A549 (cell line): Measurements from ENCODE around the gene F2. TPM values are rescaled to one million over a fixed set of nuclear protein-coding genes. Genes with fewer than 3 reads are reported as not detected.

Experiments
- ATAC-seq, 2 experiments: fragments of 200-7000 bp in 1 of 2; fragments of >200 bp in 1 of 2; cut with Nextera tagmentation in 1 of 2; cut with Tn5 transposase in 1 of 2; 3 replicates each; pipeline versions ENCODE4 v1.8.0 to v1.9.1; 2018 to 2020; ENCODE audit warnings: mild to moderate bottlenecking in 1 of 2, moderate library complexity in 1 of 2
- CTCF ChIA-PET: fragments of 300-600 bp; sonication (Branson Sonifier 250); formaldehyde crosslinking; extraction: SDS; loops from one replicate; lab custom pipeline; 2021; ENCODE audit warnings: antibody characterized with exemption, inconsistent platforms; lab: Yijun Ruan, JAX
- POLR2A ChIA-PET: fragments of 350-600 bp; formaldehyde crosslinking; extraction: SDS; loops from one replicate; lab custom pipeline; 2021; ENCODE audit warnings: antibody characterized with exemption, inconsistent platforms; lab: Yijun Ruan, JAX
- DNase-seq, 2 experiments: peaks; one replicate each; pipeline versions ENCODE4 v3.0.0 to v3.0.0-alpha.2; 2011 to 2016; ENCODE audit warnings: low read depth in 1 of 2, low spot score in 1 of 2
- FAIRE-seq: peaks from 2 replicates; lab custom pipeline; 2011; peaks lifted over from hg19 to GRCh38; lab: Jason Lieb, UNC
- H3K27ac ChIP-seq, 2 experiments: fragments of >200 bp; sonication (Bioruptor Twin); formaldehyde crosslinking; 3 replicates each; pipeline ENCODE4 v1.5.1; 2016 to 2017
- H3K4me1 ChIP-seq: fragments of >200 bp; sonication (Bioruptor Twin); formaldehyde crosslinking; 3 replicates; pipeline ENCODE4 v1.6.1; 2016
- H3K4me2 ChIP-seq: fragments of >200 bp; sonication (Bioruptor Twin); formaldehyde crosslinking; 3 replicates; pipeline ENCODE4 v1.6.1; 2016
- H3K4me3 ChIP-seq: fragments of >200 bp; sonication (Bioruptor Twin); formaldehyde crosslinking; 3 replicates; pipeline ENCODE4 v1.5.1; 2016
- H3K9me3 ChIP-seq: fragments of >200 bp; sonication (Bioruptor Twin); formaldehyde crosslinking; 3 replicates; pipeline ENCODE4 v1.6.1; 2016
- ATOH8 ChIP-seq: fragments of 250-450 bp; sonication (Bioruptor Pico); IDR thresholded peaks from 2 replicates; pipeline ENCODE4 v1.5.0; 2020; ENCODE audit warnings: low read depth, mild to moderate bottlenecking, moderate library complexity
- CBX8 ChIP-seq: fragments of 200-600 bp; sonication (generic); IDR thresholded peaks from 2 replicates; pipeline ENCODE4 v1.6.1; 2016
- CHD2 ChIP-seq: fragments of 150-350 bp; IDR thresholded peaks from 2 replicates; pipeline ENCODE4 v1.6.1; 2014; ENCODE audit warnings: low read length; ENCODE audit not compliant: partially characterized antibody
- CTCF ChIP-seq: fragments of >200 bp; sonication (Bioruptor Twin); formaldehyde crosslinking; IDR thresholded peaks from 3 replicates; pipeline ENCODE4 v1.5.1; 2016
- EP300 ChIP-seq, 2 experiments: fragments of >200 bp; sonication (Bioruptor Twin); formaldehyde crosslinking; IDR thresholded peaks; 2 replicates in 1 of 2; 3 replicates in 1 of 2; pipeline ENCODE4 v1.6.1; 2016 to 2017
- FOSL2 ChIP-seq, 2 experiments: fragments of 450-650 bp in 1 of 2; fragments of >200 bp in 1 of 2; sonication (Bioruptor Twin) in 1 of 2; formaldehyde crosslinking; IDR thresholded peaks; 2 replicates each; pipeline versions ENCODE4 v1.5.0 to v1.6.1; 2016 to 2020; ENCODE audit warnings: mild to moderate bottlenecking in 1 of 2, moderate library complexity in 1 of 2
- FOXS1 ChIP-seq: fragments of 250-450 bp; sonication (Bioruptor Pico); IDR thresholded peaks from 2 replicates; pipeline ENCODE4 v1.5.0; 2020; ENCODE audit warnings: mild to moderate bottlenecking, moderate library complexity
- HMGXB4 ChIP-seq: fragments of 250-450 bp; sonication (Bioruptor Pico); IDR thresholded peaks from 2 replicates; pipeline ENCODE4 v1.5.0; 2021; ENCODE audit warnings: mild to moderate bottlenecking, moderate library complexity, borderline replicate concordance
- HOXA7 ChIP-seq: fragments of 250-450 bp; sonication (Bioruptor Pico); IDR thresholded peaks from 2 replicates; pipeline ENCODE4 v1.5.0; 2020; ENCODE audit warnings: mild to moderate bottlenecking, moderate library complexity
- HOXB5 ChIP-seq: fragments of 250-450 bp; sonication (Bioruptor Pico); IDR thresholded peaks from 2 replicates; pipeline ENCODE4 v1.5.0; 2020; ENCODE audit warnings: mild to moderate bottlenecking, moderate library complexity
- JUN ChIP-seq, 2 experiments: fragments of >200 bp; sonication (Bioruptor Twin); formaldehyde crosslinking; IDR thresholded peaks; 2 replicates in 1 of 2; 3 replicates in 1 of 2; pipeline ENCODE4 v1.6.1; 2016 to 2017
- KDM1A ChIP-seq: fragments of 200-600 bp; sonication (generic); IDR thresholded peaks from 2 replicates; pipeline ENCODE4 v1.6.1; 2016; ENCODE audit warnings: low read depth, mild to moderate bottlenecking
- KDM5A ChIP-seq: fragments of 200-600 bp; sonication (generic); IDR thresholded peaks from 2 replicates; pipeline ENCODE4 v1.6.1; 2016; ENCODE audit warnings: antibody characterized with exemption, mild to moderate bottlenecking
- MAFK ChIP-seq: fragments of 450-650 bp; IDR thresholded peaks from 2 replicates; pipeline ENCODE4 v1.6.1; 2014; ENCODE audit not compliant: partially characterized antibody
- MAZ ChIP-seq: fragments of 150-350 bp; IDR thresholded peaks from 2 replicates; pipeline ENCODE4 v1.6.1; 2014; ENCODE audit warnings: antibody characterized with exemption, low read depth, low read length, borderline replicate concordance
- MYC ChIP-seq: IDR thresholded peaks from 2 replicates; pipeline ENCODE4 v1.6.1; 2012; ENCODE audit warnings: mild to moderate bottlenecking, inconsistent platforms, low read length, improper control_type of control experiment, borderline replicate concordance
- NR3C1 ChIP-seq: fragments of >200 bp; sonication (Bioruptor Twin); formaldehyde crosslinking; IDR thresholded peaks from 3 replicates; pipeline ENCODE4 v1.6.1; 2017
- POLR2AphosphoS2 ChIP-seq: conservative IDR thresholded peaks from 2 replicates; pipeline ENCODE4 v1.6.1; 2012; ENCODE audit warnings: low read length, improper control_type of control experiment, inconsistent platforms
- RARB ChIP-seq: fragments of 250-450 bp; sonication (Bioruptor Pico); IDR thresholded peaks from 2 replicates; pipeline ENCODE4 v1.8.0; 2021; ENCODE audit warnings: mild to moderate bottlenecking, moderate library complexity
- REST ChIP-seq: fragments of 200-600 bp; sonication (generic); IDR thresholded peaks from 2 replicates; pipeline ENCODE4 v1.6.1; 2016; ENCODE audit warnings: antibody characterized with exemption, mild to moderate bottlenecking, moderate library complexity
- RNF2 ChIP-seq: fragments of 200-600 bp; sonication (generic); IDR thresholded peaks from 2 replicates; pipeline ENCODE4 v1.6.1; 2016; ENCODE audit warnings: low read depth, mild to moderate bottlenecking, antibody characterized with exemption, moderate library complexity, borderline replicate concordance
- SMC3 ChIP-seq: fragments of >200 bp; sonication (Bioruptor Twin); formaldehyde crosslinking; IDR thresholded peaks from 3 replicates; pipeline ENCODE4 v1.6.1; 2018; ENCODE audit warnings: inconsistent platforms
- USF2 ChIP-seq: fragments of 450-650 bp; IDR thresholded peaks from 2 replicates; pipeline ENCODE4 v1.6.1; 2014; ENCODE audit warnings: antibody characterized with exemption
- ZC3H11A ChIP-seq: fragments of 450-650 bp; IDR thresholded peaks from 2 replicates; pipeline ENCODE4 v1.6.1; 2014; ENCODE audit warnings: antibody characterized with exemption, mild to moderate bottlenecking
- ZFP36 ChIP-seq: fragments of 450-650 bp; IDR thresholded peaks from 2 replicates; pipeline ENCODE4 v1.6.1; 2014; ENCODE audit warnings: borderline replicate concordance; ENCODE audit not compliant: partially characterized antibody
- ZNF302 ChIP-seq: fragments of 250-450 bp; sonication (Bioruptor Pico); IDR thresholded peaks from 2 replicates; pipeline ENCODE4 v1.9.0; 2021; ENCODE audit warnings: inconsistent platforms, mild to moderate bottlenecking, moderate library complexity
- ZSCAN20 ChIP-seq: fragments of 250-450 bp; sonication (Bioruptor Pico); IDR thresholded peaks from 2 replicates; pipeline ENCODE4 v1.8.0; 2022; ENCODE audit warnings: mild to moderate bottlenecking, moderate library complexity
- WGBS: methylation state at CpG from one replicate; pipeline ENCODE4 v1.1.6; 2017; ENCODE audit errors: missing lambda C conversion rate; 5-methylcytosine and 5-hydroxymethylcytosine counted together
- polyA plus RNA-seq, 4 experiments: library from polyadenylated mRNA; depleted of rRNA in 3 of 4; stranded (reverse); fragments of >200 nt; fragmentation: RNase III in 1 of 4; extraction: RNeasy Plus Mini Kit Qiagen cat#74134 plus additional on column Dnase treatment in 1 of 4; gene quantifications; 2 replicates in 3 of 4; 3 replicates in 1 of 4; pipeline ENCODE4 v1.2.3, GENCODE V29; 2011 to 2017

The F2 gene
- polyA plus RNA-seq, 2 of the 4 experiments (the other 2 are of a cell fraction) = 2.5 to 3.8 TPM

GRCh38 chr11:46684367-46684766 lies 34.6 kb upstream of the F2 start:
- peaks cover 5% of the 10 kb centered on the region; the same call in 1 of the 3 replicates for H3K4me1 ChIP-seq
- H3K4me3 ChIP-seq = no peak overlapping the region
- POLR2A ChIA-PET = interaction anchor here (0.8 kb wide), 1 partner anchor 16 kb away, joined by 4 read pairs; the partner anchor contains the start of genes ARHGAP1 and ZNF408
- H3K27ac ChIP-seq = no peak overlapping the region
- CTCF ChIA-PET = interaction anchor here (0.8 to 2.2 kb wide), 3 partner anchors 10 to 295 kb away, joined by 3 to 5 read pairs (median 4); no protein-coding TSS in a partner anchor
- ATAC-seq (no peak), DNase-seq (no peak), FAIRE-seq (no peak)
- H3K9me3 ChIP-seq = no peaks in the 10 kb centered on the region
- no peak for TF ChIP-seq RNF2
- no peak for TF ChIP-seq ATOH8 (CRISPR knock-in tag)
- TF ChIP-seq JUN (IDR thresholded peaks at IDR 0.05) = no peak
- TF ChIP-seq ZFP36 = no peak
- no peak for TF ChIP-seq NR3C1
- TF ChIP-seq ZC3H11A = no peak
- TF ChIP-seq ZSCAN20 (CRISPR knock-in tag) = no peak
- no peak for TF ChIP-seq FOSL2 (IDR thresholded peaks at IDR 0.05)
- TF ChIP-seq FOSL2 (CRISPR knock-in tag; IDR thresholded peaks at IDR 0.05) = no peak
- TF ChIP-seq HOXB5 (CRISPR knock-in tag) = no peak
- TF ChIP-seq USF2 = no peak
- no peak for TF ChIP-seq CBX8
- TF ChIP-seq HMGXB4 = no peak
- TF ChIP-seq RARB = no peak
- TF ChIP-seq KDM1A = no peak
- H3K4me2 ChIP-seq = no peak overlapping the region
- WGBS = 86% methylated on average over 3 of the region's 3 CpGs

- Histone ChIP-seq H3K4me3 (no peak overlapping the region), H3K9me3 (no peaks in the 10 kb centered on the region), H3K27ac (no peak overlapping the region), H3K4me2 (no peak overlapping the region), H3K4me1 (peaks cover 5% of the 10 kb centered on the region; the same call in 1 of the 3 replicates)
- ChIA-PET CTCF (interaction anchor here (0.5 to 1.7 kb wide), 4 partner anchors 9 to 248 kb away, joined by 3 to 9 read pairs (median 4); no protein-coding TSS in a partner anchor), POLR2A (interaction anchor here (1.0 kb wide), 1 partner anchor 14 kb away, joined by 3 read pairs; the partner anchor contains the start of gene ZNF408)
- DNase-seq (no peak), ATAC-seq (no peak), FAIRE-seq (no peak)
- 92% methylated on average over 15 of the region's 15 CpGs for WGBS
- no peak for TF ChIP-seq HOXA7 (CRISPR knock-in tag)
- TF ChIP-seq POLR2AphosphoS2 = no peak
- no peak for TF ChIP-seq MAFK
- no peak for TF ChIP-seq CHD2
- TF ChIP-seq MAZ = no peak
- no peak for TF ChIP-seq FOXS1 (CRISPR knock-in tag)
- TF ChIP-seq CBX8 = no peak
- TF ChIP-seq REST = no peak
- no peak for TF ChIP-seq EP300 (IDR thresholded peaks at IDR 0.05)
- TF ChIP-seq ZNF302 (CRISPR knock-in tag) = no peak
- no peak for TF ChIP-seq ZFP36
- no peak for TF ChIP-seq MYC
- TF ChIP-seq SMC3 = no peak
- TF ChIP-seq NR3C1 = no peak
- no peak for TF ChIP-seq CTCF
- TF ChIP-seq KDM5A = no peak
Measured at GRCh38 chr11:46686886-46687795, 31.9 kb upstream of the F2 start.
